A549 (cell line): ENCODE data around the gene C1orf35. TPM values are rescaled to one million over a fixed set of nuclear protein-coding genes. Genes with fewer than 3 reads are reported as not detected.

Experiments used
- ATAC-seq, 2 experiments: fragments of 200-7000 bp in 1 of 2; fragments of >200 bp in 1 of 2; cut with Nextera tagmentation in 1 of 2; cut with Tn5 transposase in 1 of 2; 3 replicates each; pipeline versions ENCODE4 v1.8.0 to v1.9.1; 2018 to 2020; ENCODE audit warnings: mild to moderate bottlenecking in 1 of 2, moderate library complexity in 1 of 2
- CTCF ChIA-PET: fragments of 300-600 bp; sonication (Branson Sonifier 250); formaldehyde crosslinking; extraction: SDS; loops from one replicate; lab custom pipeline; 2021; ENCODE audit warnings: antibody characterized with exemption, inconsistent platforms; lab: Yijun Ruan, JAX
- POLR2A ChIA-PET: fragments of 350-600 bp; formaldehyde crosslinking; extraction: SDS; loops from one replicate; lab custom pipeline; 2021; ENCODE audit warnings: antibody characterized with exemption, inconsistent platforms; lab: Yijun Ruan, JAX
- DNase-seq, 2 experiments: peaks; one replicate each; pipeline versions ENCODE4 v3.0.0 to v3.0.0-alpha.2; 2011 to 2016; ENCODE audit warnings: low read depth in 1 of 2, low spot score in 1 of 2
- FAIRE-seq: peaks from 2 replicates; lab custom pipeline; 2011; peaks lifted over from hg19 to GRCh38; lab: Jason Lieb, UNC
- H3K27ac ChIP-seq, 2 experiments: fragments of >200 bp; sonication (Bioruptor Twin); formaldehyde crosslinking; 3 replicates each; pipeline ENCODE4 v1.5.1; 2016 to 2017
- H3K4me1 ChIP-seq: fragments of >200 bp; sonication (Bioruptor Twin); formaldehyde crosslinking; 3 replicates; pipeline ENCODE4 v1.6.1; 2016
- H3K4me2 ChIP-seq: fragments of >200 bp; sonication (Bioruptor Twin); formaldehyde crosslinking; 3 replicates; pipeline ENCODE4 v1.6.1; 2016
- H3K4me3 ChIP-seq: fragments of >200 bp; sonication (Bioruptor Twin); formaldehyde crosslinking; 3 replicates; pipeline ENCODE4 v1.5.1; 2016
- H3K9me3 ChIP-seq: fragments of >200 bp; sonication (Bioruptor Twin); formaldehyde crosslinking; 3 replicates; pipeline ENCODE4 v1.6.1; 2016
- BCL3 ChIP-seq: fragments of >200 bp; sonication (Bioruptor Twin); formaldehyde crosslinking; IDR thresholded peaks from 3 replicates; pipeline ENCODE4 v1.6.1; 2016
- CBX2 ChIP-seq: fragments of 200-600 bp; sonication (generic); IDR thresholded peaks from 2 replicates; pipeline ENCODE4 v1.6.1; 2016; ENCODE audit warnings: low read depth, mild to moderate bottlenecking, borderline replicate concordance
- CBX8 ChIP-seq: fragments of 200-600 bp; sonication (generic); IDR thresholded peaks from 2 replicates; pipeline ENCODE4 v1.6.1; 2016
- CEBPB ChIP-seq, 2 experiments: fragments of >200 bp in 1 of 2; sonication (Bioruptor Twin) in 1 of 2; formaldehyde crosslinking in 1 of 2; IDR thresholded peaks; 2 replicates each; pipeline ENCODE4 v1.6.1; 2012 to 2016
- CHD4 ChIP-seq: fragments of 200-600 bp; sonication (generic); IDR thresholded peaks from 2 replicates; pipeline ENCODE4 v1.6.1; 2016; ENCODE audit warnings: antibody characterized with exemption, mild to moderate bottlenecking, borderline replicate concordance
- CTCF ChIP-seq: fragments of >200 bp; sonication (Bioruptor Twin); formaldehyde crosslinking; IDR thresholded peaks from 3 replicates; pipeline ENCODE4 v1.5.1; 2016
- HDAC2 ChIP-seq: fragments of 200-600 bp; sonication (generic); IDR thresholded peaks from 2 replicates; pipeline ENCODE4 v1.6.1; 2016
- HEYL ChIP-seq: fragments of 250-450 bp; sonication (Bioruptor Pico); IDR thresholded peaks from 2 replicates; pipeline ENCODE4 v1.8.0; 2021; ENCODE audit warnings: mild to moderate bottlenecking, moderate library complexity
- HOXB13 ChIP-seq: fragments of 250-450 bp; sonication (Bioruptor Pico); IDR thresholded peaks from 2 replicates; pipeline ENCODE4 v1.5.0; 2020; ENCODE audit warnings: low read depth, mild to moderate bottlenecking, moderate library complexity
- JUN ChIP-seq, 2 experiments: fragments of >200 bp; sonication (Bioruptor Twin); formaldehyde crosslinking; IDR thresholded peaks; 2 replicates in 1 of 2; 3 replicates in 1 of 2; pipeline ENCODE4 v1.6.1; 2016 to 2017
- MAFK ChIP-seq: fragments of 450-650 bp; IDR thresholded peaks from 2 replicates; pipeline ENCODE4 v1.6.1; 2014; ENCODE audit not compliant: partially characterized antibody
- MAX ChIP-seq: IDR thresholded peaks from 2 replicates; pipeline ENCODE4 v1.6.1; 2012
- MAZ ChIP-seq: fragments of 150-350 bp; IDR thresholded peaks from 2 replicates; pipeline ENCODE4 v1.6.1; 2014; ENCODE audit warnings: antibody characterized with exemption, low read depth, low read length, borderline replicate concordance
- MYC ChIP-seq: IDR thresholded peaks from 2 replicates; pipeline ENCODE4 v1.6.1; 2012; ENCODE audit warnings: mild to moderate bottlenecking, inconsistent platforms, low read length, improper control_type of control experiment, borderline replicate concordance
- POLR2AphosphoS2 ChIP-seq: conservative IDR thresholded peaks from 2 replicates; pipeline ENCODE4 v1.6.1; 2012; ENCODE audit warnings: low read length, improper control_type of control experiment, inconsistent platforms
- RAD21 ChIP-seq, 2 experiments: fragments of >200 bp in 1 of 2; sonication (Bioruptor Twin) in 1 of 2; formaldehyde crosslinking in 1 of 2; IDR thresholded peaks in 1 of 2; conservative IDR thresholded peaks in 1 of 2; 2 replicates in 1 of 2; 3 replicates in 1 of 2; pipeline ENCODE4 v1.6.1; 2012 to 2018; ENCODE audit warnings: inconsistent platforms in 1 of 2
- RFX5 ChIP-seq: fragments of 450-650 bp; IDR thresholded peaks from 2 replicates; pipeline ENCODE4 v1.7.1; 2014; ENCODE audit warnings: antibody characterized with exemption, mild to moderate bottlenecking, moderate library complexity
- SMC3 ChIP-seq: fragments of >200 bp; sonication (Bioruptor Twin); formaldehyde crosslinking; IDR thresholded peaks from 3 replicates; pipeline ENCODE4 v1.6.1; 2018; ENCODE audit warnings: inconsistent platforms
- TFCP2L1 ChIP-seq: fragments of 250-450 bp; sonication (Bioruptor Pico); IDR thresholded peaks from 2 replicates; pipeline ENCODE4 v1.5.0; 2021; ENCODE audit warnings: mild to moderate bottlenecking
- TP53 ChIP-seq: fragments of 250-450 bp; sonication (Bioruptor Pico); IDR thresholded peaks from 2 replicates; pipeline ENCODE4 v1.5.0; 2021; ENCODE audit warnings: mild to moderate bottlenecking, moderate library complexity
- WGBS: methylation state at CpG from one replicate; pipeline ENCODE4 v1.1.6; 2017; ENCODE audit errors: missing lambda C conversion rate; 5-methylcytosine and 5-hydroxymethylcytosine counted together
- polyA plus RNA-seq, 4 experiments: library from polyadenylated mRNA; depleted of rRNA in 3 of 4; stranded (reverse); fragments of >200 nt; fragmentation: RNase III in 1 of 4; extraction: RNeasy Plus Mini Kit Qiagen cat#74134 plus additional on column Dnase treatment in 1 of 4; gene quantifications; 2 replicates in 3 of 4; 3 replicates in 1 of 4; pipeline ENCODE4 v1.2.3, GENCODE V29; 2011 to 2017
- TF ChIP-seq, protein P1 (sequence below): fragments of 450-650 bp; IDR thresholded peaks from 2 replicates; pipeline ENCODE4 v1.6.1; 2014; ENCODE audit warnings: antibody characterized with exemption
- TF ChIP-seq, protein P2 (sequence below): IDR thresholded peaks from 2 replicates; pipeline ENCODE4 v1.6.1; 2012

Gene C1orf35
- polyA plus RNA-seq, 2 of the 4 experiments (the other 2 are of a cell fraction) = 9.8 to 28.9 TPM

GRCh38 chr1:228063251-228064191 lies 39.6 kb downstream of the C1orf35 start:
- Histone ChIP-seq H3K27ac (no peak overlapping the region), H3K4me2 (no peak overlapping the region), H3K9me3 (no peaks in the 10 kb centered on the region), H3K4me3 (no peak overlapping the region), H3K4me1 (peaks cover 12% of the 10 kb centered on the region; the same call in 2 of the 3 replicates)
- WGBS = 72% methylated on average over 6 of the region's 15 CpGs
- FAIRE-seq = no peak
- DNase-seq = no peak
- ATAC-seq = no peak
- POLR2A ChIA-PET = no interaction called here
- no peak for TF ChIP-seq RAD21 (conservative IDR thresholded peaks at IDR 0.05 in 1 of 2, IDR thresholded peaks at IDR 0.05 in 1 of 2)
- TF ChIP-seq MAFK = no peak
- no peak for TF ChIP-seq CBX8
- no peak for TF ChIP-seq MAX
- CTCF ChIA-PET = interaction anchor here (1.5 kb wide), 2 partner anchors 59 to 64 kb away, joined by 4 to 7 read pairs; no protein-coding TSS in a partner anchor

DNA sequence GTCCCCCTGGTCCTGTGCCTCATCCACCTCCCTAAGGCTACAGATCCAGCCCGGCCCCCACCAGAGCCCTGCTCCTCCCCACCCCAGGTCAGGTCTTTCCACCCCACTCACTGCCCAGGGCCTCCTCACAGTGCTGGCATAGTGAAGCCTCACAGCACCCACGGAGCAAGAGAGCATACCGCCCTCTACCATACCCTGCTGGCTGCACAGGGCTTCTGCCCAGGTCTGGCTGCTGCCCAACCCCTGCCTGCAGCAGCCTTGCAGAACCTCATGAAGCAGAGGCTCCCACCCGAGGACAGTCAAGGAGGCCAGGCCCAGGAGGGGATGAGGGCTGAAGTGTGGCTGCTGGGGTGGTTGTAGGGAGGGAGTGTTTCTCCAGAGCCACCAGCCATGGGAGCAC lies 40.3 kb downstream of the C1orf35 start:
- no peak for ATAC-seq

More for the DNA sequence above, 40.3 kb downstream of the C1orf35 start:
- Histone ChIP-seq H3K4me1 (peaks cover 12% of the 10 kb centered on the region; the same call in 2 of the 3 replicates), H3K27ac (no peak overlapping the region), H3K4me3 (no peak overlapping the region), H3K4me2 (no peak overlapping the region), H3K9me3 (no peaks in the 10 kb centered on the region; the same call in 2 of the 3 replicates)
- no peak for TF ChIP-seq CBX2
- no peak for TF ChIP-seq CEBPB (IDR thresholded peaks at IDR 0.05)
- TF ChIP-seq MAZ = no peak
- TF ChIP-seq RAD21 (conservative IDR thresholded peaks at IDR 0.05 in 1 of 2, IDR thresholded peaks at IDR 0.05 in 1 of 2) = no peak
- TF ChIP-seq MYC = no peak
- no peak for TF ChIP-seq TP53 (CRISPR knock-in tag)
- TF ChIP-seq HDAC2 = no peak
- no peak for TF ChIP-seq POLR2AphosphoS2
- TF ChIP-seq HOXB13 (CRISPR knock-in tag) = no peak
- TF ChIP-seq SMC3 = no peak
- TF ChIP-seq CHD4 = no peak
- TF ChIP-seq, protein P1, sequence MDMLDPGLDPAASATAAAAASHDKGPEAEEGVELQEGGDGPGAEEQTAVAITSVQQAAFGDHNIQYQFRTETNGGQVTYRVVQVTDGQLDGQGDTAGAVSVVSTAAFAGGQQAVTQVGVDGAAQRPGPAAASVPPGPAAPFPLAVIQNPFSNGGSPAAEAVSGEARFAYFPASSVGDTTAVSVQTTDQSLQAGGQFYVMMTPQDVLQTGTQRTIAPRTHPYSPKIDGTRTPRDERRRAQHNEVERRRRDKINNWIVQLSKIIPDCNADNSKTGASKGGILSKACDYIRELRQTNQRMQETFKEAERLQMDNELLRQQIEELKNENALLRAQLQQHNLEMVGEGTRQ = no peak
- TF ChIP-seq HEYL (CRISPR knock-in tag) = no peak
- TF ChIP-seq, protein P2, sequence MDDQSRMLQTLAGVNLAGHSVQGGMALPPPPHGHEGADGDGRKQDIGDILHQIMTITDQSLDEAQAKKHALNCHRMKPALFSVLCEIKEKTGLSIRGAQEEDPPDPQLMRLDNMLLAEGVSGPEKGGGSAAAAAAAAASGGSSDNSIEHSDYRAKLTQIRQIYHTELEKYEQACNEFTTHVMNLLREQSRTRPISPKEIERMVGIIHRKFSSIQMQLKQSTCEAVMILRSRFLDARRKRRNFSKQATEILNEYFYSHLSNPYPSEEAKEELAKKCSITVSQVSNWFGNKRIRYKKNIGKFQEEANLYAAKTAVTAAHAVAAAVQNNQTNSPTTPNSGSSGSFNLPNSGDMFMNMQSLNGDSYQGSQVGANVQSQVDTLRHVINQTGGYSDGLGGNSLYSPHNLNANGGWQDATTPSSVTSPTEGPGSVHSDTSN = no peak
- no peak for TF ChIP-seq CTCF
- TF ChIP-seq TFCP2L1 (CRISPR knock-in tag) = no peak
- no peak for TF ChIP-seq JUN (IDR thresholded peaks at IDR 0.05)
- no peak for TF ChIP-seq BCL3
- no peak for TF ChIP-seq RFX5
- 59% methylated on average over 4 of the region's 4 CpGs for WGBS
- FAIRE-seq (no peak), DNase-seq (peak in 1 of 2 experiments; percentile 39)
- ChIA-PET POLR2A (no interaction called here), CTCF (interaction anchor here (1.5 kb wide), 2 partner anchors 59 to 63 kb away, joined by 4 to 7 read pairs; no protein-coding TSS in a partner anchor)
